ENCODE measurements around the gene ZSWIM6. TPM values are rescaled to one million over a fixed set of nuclear protein-coding genes. Genes with fewer than 3 reads are reported as not detected.

The ZSWIM6 gene
- total RNA-seq, 1 donor from 2014 or later, result 8.8 TPM

DNA sequence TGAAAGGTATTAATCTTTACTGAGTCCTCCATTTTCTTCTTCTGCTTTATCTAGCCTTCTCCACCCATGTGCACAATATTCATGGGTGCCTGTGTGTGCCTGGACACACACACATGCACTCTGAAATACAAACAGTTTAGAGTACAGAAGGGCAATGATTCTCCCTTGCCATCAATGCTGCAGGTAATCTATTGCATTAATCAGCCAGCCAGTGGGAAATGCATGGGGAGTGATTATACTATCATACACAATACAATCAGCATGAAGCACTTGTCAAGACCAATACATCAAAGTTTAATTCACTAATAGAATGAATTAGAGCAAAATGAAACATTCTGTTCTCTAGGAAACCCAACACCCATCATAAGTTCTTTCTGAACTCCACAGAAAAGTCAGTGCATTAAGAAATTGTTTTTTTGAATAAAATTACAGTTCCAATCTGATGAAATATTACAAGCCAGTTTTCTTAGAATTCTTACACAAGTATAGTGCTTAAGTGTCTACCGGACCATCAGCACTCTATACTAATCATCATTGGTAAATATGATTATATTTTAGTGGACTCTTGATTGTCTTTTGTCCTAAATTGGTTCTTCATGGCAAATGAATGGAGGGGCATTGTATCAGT lies 172.2 kb downstream of the ZSWIM6 start:
- no peak overlapping the region for H3K4me3 ChIP-seq
- TF ChIP-seq, protein P1, sequence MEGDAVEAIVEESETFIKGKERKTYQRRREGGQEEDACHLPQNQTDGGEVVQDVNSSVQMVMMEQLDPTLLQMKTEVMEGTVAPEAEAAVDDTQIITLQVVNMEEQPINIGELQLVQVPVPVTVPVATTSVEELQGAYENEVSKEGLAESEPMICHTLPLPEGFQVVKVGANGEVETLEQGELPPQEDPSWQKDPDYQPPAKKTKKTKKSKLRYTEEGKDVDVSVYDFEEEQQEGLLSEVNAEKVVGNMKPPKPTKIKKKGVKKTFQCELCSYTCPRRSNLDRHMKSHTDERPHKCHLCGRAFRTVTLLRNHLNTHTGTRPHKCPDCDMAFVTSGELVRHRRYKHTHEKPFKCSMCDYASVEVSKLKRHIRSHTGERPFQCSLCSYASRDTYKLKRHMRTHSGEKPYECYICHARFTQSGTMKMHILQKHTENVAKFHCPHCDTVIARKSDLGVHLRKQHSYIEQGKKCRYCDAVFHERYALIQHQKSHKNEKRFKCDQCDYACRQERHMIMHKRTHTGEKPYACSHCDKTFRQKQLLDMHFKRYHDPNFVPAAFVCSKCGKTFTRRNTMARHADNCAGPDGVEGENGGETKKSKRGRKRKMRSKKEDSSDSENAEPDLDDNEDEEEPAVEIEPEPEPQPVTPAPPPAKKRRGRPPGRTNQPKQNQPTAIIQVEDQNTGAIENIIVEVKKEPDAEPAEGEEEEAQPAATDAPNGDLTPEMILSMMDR (IDR thresholded peaks at IDR 0.05), result no peak
- intact Hi-C loops (cut with DNase I), result no loop called here
- no peaks in the 10 kb centered on the region for H3K27me3 ChIP-seq
- DNase-seq (ENCODE audit: low spot score in 2 of 2), result no peak
- no peak overlapping the region for H3K27ac ChIP-seq
- no peaks in the 10 kb centered on the region for H3K9me3 ChIP-seq
- H3K36me3 ChIP-seq, result peaks cover 0 to 3% of the 10 kb centered on the region in 2 donors
- no peaks in the 10 kb centered on the region for H3K4me1 ChIP-seq

DNA sequence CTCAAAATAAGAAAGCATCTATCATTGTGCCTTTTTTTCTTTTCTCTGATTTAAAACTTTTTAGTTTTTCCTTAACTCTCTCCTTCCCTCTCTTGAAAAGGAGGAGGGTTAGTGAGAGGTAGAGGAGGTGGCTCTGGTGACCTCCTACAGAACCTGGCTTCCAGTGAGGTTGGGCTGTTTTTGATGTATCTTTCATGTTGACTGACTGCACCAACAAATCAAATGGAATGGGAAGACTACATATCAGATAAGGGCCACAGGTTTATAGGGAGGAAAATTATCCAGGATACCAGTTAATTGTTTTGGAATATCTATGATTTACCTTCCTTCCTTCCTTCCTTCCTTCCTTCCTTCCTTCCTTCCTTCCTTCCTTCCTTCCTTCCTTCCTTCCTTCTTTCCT lies 173.2 kb downstream of the ZSWIM6 start:
- intact Hi-C loops (cut with DNase I), result no loop called here
- no peak for DNase-seq (ENCODE audit: low spot score in 2 of 2)
- Histone ChIP-seq H3K4me1 (no peaks in the 10 kb centered on the region), H3K27me3 (no peaks in the 10 kb centered on the region), H3K27ac (no peak overlapping the region), H3K36me3 (peaks cover 0 to 3% of the 10 kb centered on the region in 2 donors), H3K4me3 (no peak overlapping the region), H3K9me3 (no peaks in the 10 kb centered on the region)
- TF ChIP-seq, protein P1 (IDR thresholded peaks at IDR 0.05), result no peak

DNA sequence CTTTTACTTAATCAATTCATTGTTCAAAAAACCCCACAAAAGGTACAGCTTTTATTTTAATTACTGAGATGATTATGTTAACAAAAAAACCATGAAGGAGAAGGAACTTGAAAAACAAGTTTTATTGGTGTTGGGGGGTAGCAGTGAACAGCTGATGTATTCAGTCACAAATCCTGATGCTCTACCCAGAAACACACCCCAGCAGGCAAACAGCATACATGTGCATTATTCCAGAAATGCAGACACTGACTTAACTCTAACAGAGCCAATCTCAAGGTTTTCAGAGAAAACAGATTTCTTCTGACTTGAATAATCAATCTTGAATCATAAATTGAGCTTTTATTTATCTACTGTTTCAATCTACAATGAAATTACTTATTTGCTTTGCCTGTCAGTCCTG lies 175.2 kb downstream of the ZSWIM6 start:
- no peaks in the 10 kb centered on the region for H3K4me1 ChIP-seq
- H3K27me3 ChIP-seq, result no peaks in the 10 kb centered on the region
- TF ChIP-seq, protein P1 (IDR thresholded peaks at IDR 0.05), result no peak
- no peaks in the 10 kb centered on the region for H3K36me3 ChIP-seq
- intact Hi-C loops (cut with DNase I), result no loop called here
- no peak for DNase-seq (ENCODE audit: low spot score in 2 of 2)
- H3K27ac ChIP-seq, result no peak overlapping the region
- no peaks in the 10 kb centered on the region for H3K9me3 ChIP-seq
- no peak overlapping the region for H3K4me3 ChIP-seq

DNA sequence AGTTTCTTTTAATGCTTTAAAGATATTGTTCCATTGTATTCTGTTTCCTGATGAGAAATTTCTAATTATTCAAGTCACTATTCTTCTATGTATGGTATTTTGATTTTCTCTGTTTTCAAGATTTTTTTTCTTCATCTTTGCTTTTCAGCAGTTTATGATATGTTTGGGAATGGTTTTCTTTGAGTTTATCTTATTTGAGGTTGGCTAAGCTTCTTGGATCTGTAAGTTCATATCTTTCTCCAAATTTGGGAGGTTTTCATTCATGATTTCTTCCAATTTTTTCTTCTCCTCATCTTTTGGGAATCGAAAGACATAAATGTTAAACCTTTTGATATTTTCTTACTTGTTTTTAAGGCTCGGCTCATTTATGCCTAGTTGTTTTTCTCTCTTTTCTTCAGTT lies 184.9 kb downstream of the ZSWIM6 start:
- Histone ChIP-seq H3K27me3 (no peaks in the 10 kb centered on the region), H3K4me3 (no peak overlapping the region), H3K36me3 (peaks cover 0 to 6% of the 10 kb centered on the region in 2 donors), H3K4me1 (no peaks in the 10 kb centered on the region), H3K27ac (no peak overlapping the region), H3K9me3 (peaks cover 0 to 13% of the 10 kb centered on the region in 2 donors)
- TF ChIP-seq, protein P1 (IDR thresholded peaks at IDR 0.05), result no peak
- no peak for DNase-seq (ENCODE audit: low spot score in 2 of 2)
- intact Hi-C loops (cut with DNase I), result no loop called here

DNA sequence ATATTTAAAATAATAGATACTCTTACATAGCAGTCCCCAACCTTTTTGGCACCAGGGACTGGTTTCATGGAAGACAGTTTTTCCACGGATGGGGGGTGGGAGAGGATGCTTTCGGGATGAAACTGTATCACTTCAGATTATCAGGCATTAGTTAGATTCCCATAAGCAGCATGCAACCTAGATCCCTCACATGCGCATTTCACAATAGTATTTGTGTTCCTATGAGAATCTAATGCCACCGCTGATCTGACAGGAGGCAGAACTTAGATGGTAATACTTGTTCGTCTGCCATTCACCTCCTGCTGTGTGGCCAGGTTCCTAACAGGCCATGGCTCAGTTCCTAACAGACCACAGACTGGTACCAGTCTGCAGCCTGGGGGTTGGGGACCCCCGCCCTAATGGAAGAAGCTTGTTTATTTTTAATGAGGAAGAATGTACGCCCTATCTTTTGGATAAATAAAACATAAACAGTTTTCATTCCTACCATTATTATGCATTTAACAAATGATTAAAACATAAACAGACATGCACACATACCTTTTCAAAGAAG lies 187.7 kb downstream of the ZSWIM6 start:
- peaks cover 2 to 6% of the 10 kb centered on the region in 2 donors for H3K36me3 ChIP-seq
- H3K4me3 ChIP-seq, result no peak overlapping the region
- H3K9me3 ChIP-seq, result peaks cover 0 to 13% of the 10 kb centered on the region in 2 donors
- no peaks in the 10 kb centered on the region for H3K27me3 ChIP-seq
- no peaks in the 10 kb centered on the region for H3K4me1 ChIP-seq
- intact Hi-C loops (cut with DNase I), result no loop called here
- DNase-seq (ENCODE audit: low spot score in 2 of 2), result no peak
- H3K27ac ChIP-seq, result no peak overlapping the region
- TF ChIP-seq, protein P1 (IDR thresholded peaks at IDR 0.05), result no peak
